Kidney (tissue), 22 donors: ENCODE results near the gene HTATIP2. TPM values are rescaled to one million over a fixed set of nuclear protein-coding genes. Genes with fewer than 3 reads are reported as not detected.

Experiments used
- DNase-seq, 5 donors: peaks; one replicate each; pipeline ENCODE4 v3.0.0-alpha.2; 2013 to 2020
- FAIRE-seq: peaks from 2 replicates; lab custom pipeline; 2012; peaks lifted over from hg19 to GRCh38; lab: Jason Lieb, UNC
- H3K27ac ChIP-seq, 2 donors: one replicate each; pipeline ENCODE4 v1.7.0; 2013; ENCODE audit warnings: low read depth in 2 of 2, low read length in 2 of 2, inconsistent platforms in 1 of 2
- H3K27me3 ChIP-seq: one replicate; pipeline ENCODE4 v1.7.1; 2013; ENCODE audit warnings: low read length, inconsistent platforms; ENCODE audit not compliant: control insufficient read depth, insufficient read depth
- H3K36me3 ChIP-seq, 3 donors: one replicate each; pipeline versions ENCODE4 v1.7.0 to v1.7.1; 2013; ENCODE audit warnings: low read length in 3 of 3, control low read depth in 1 of 3, inconsistent platforms in 1 of 3; ENCODE audit not compliant: insufficient read depth in 3 of 3, control insufficient read depth in 2 of 3
- H3K4me1 ChIP-seq, 3 donors: one replicate each; pipeline versions ENCODE4 v1.7.0 to v1.7.1; 2013; ENCODE audit warnings: low read length in 3 of 3, inconsistent platforms in 1 of 3, low read depth in 1 of 3; ENCODE audit not compliant: control insufficient read depth in 2 of 3, insufficient read depth in 2 of 3
- H3K4me3 ChIP-seq, 3 donors: one replicate each; pipeline versions ENCODE4 v1.7.0 to v1.8.1; 2013; ENCODE audit warnings: low read length in 3 of 3, control low read depth in 1 of 3, inconsistent platforms in 1 of 3
- H3K9ac ChIP-seq, 3 donors: one replicate each; pipeline versions ENCODE4 v1.7.0 to v1.7.1; 2013; ENCODE audit warnings: low read length in 3 of 3, control low read depth in 1 of 3, inconsistent platforms in 1 of 3
- H3K9me3 ChIP-seq, 3 donors: one replicate each; pipeline versions ENCODE4 v1.7.0 to v1.7.1; 2013; ENCODE audit warnings: low read length in 3 of 3, control low read depth in 1 of 3, inconsistent platforms in 1 of 3; ENCODE audit not compliant: control insufficient read depth in 2 of 3, insufficient read depth in 1 of 3
- intact Hi-C: fragments of 100-400 bp; cut with DNase I; formaldehyde crosslinking; loops from one replicate; pipeline ENCODE4 v1.11.1; 2022
- long read RNA-seq, 10 donors: library from polyadenylated mRNA in 1 of 10; unstranded in 1 of 10; transcript quantifications; one replicate each; pipeline ENCODE4 v2.0.0 and lab custom pipeline, GENCODE V29; 2021 to 2026
- polyA plus RNA-seq: library from polyadenylated mRNA; stranded (reverse); fragments of 350-450 nt; fragmentation: Illumina TruSeq; extraction: RNeasy Lipid Tissue Mini Kit (QIAGEN cat#74804); gene quantifications from one replicate; pipeline ENCODE4 v1.2.3, GENCODE V29; 2014; ENCODE audit warnings: low read depth, low replicate concordance; ENCODE audit not compliant: insufficient read depth
- total RNA-seq: library from RNA; stranded (reverse); fragmentation: NEBNext Ultra II Directional; extraction: Animal tissue kit (Norgen Biotek cat#: 25700); gene quantifications from one replicate; pipeline ENCODE4 v1.2.1, GENCODE V29; 2021
- TF ChIP-seq, protein P1 (sequence below): IDR thresholded peaks from 3 replicates; pipeline ENCODE4 v1.5.1; 2012; ENCODE audit warnings: mild to moderate bottlenecking, moderate library complexity, borderline replicate concordance; ENCODE audit not compliant: insufficient read depth; ENCODE audit errors: extremely low read depth
- donor health status: control.
- donor health status: control.
- donor health status: control.
- donor health status: control.
- donor health status: control.
- donor health status: DM: yes; HTN: yes; CAD: no.
- donor health status: Normal renal cell carcinoma (clear cell type).

Gene HTATIP2
- 37.5 TPM for total RNA-seq
- polyA plus RNA-seq, result 57.8 TPM
- long read RNA-seq, donor 1, partial matches to known transcripts, result 0 of 6 reads
- long read RNA-seq, donor 1, other reads (novel, unspliced or antisense), result 0 of 6 reads
- long read RNA-seq, donor 2, partial matches to known transcripts, result 0 of 4 reads
- long read RNA-seq, donor 2, other reads (novel, unspliced or antisense), result 0 of 4 reads
- long read RNA-seq, donor 3, partial matches to known transcripts, result 0 of 2 reads
- long read RNA-seq, donor 3, other reads (novel, unspliced or antisense), result 0 of 2 reads
- long read RNA-seq, donor 4, partial matches to known transcripts, result 0 of 2 reads
- long read RNA-seq, donor 4, other reads (novel, unspliced or antisense), result 0 of 2 reads
- long read RNA-seq, donor 5, result 0 reads
- long read RNA-seq, donor 6, result 0 reads
- long read RNA-seq, donor 7, transcript HTATIP2-201 (6 exons, 1,477 nt), result major isoform, 25 of 45 reads
- long read RNA-seq, donor 7, transcript HTATIP2-202 (6 exons, 886 nt), result minor isoform, 8 of 45 reads
- long read RNA-seq, donor 7, partial matches to known transcripts, result 0 of 45 reads
- long read RNA-seq, donor 7, other reads (novel, unspliced or antisense), result 6 of 45 reads
- long read RNA-seq, donor 8, partial matches to known transcripts, result 0 of 1 reads
- long read RNA-seq, donor 8, other reads (novel, unspliced or antisense), result 0 of 1 reads
- long read RNA-seq, donor 9, partial matches to known transcripts, result 0 of 1 reads
- long read RNA-seq, donor 9, other reads (novel, unspliced or antisense), result 0 of 1 reads
- long read RNA-seq, donor 10, partial matches to known transcripts, result 0 of 2 reads
- long read RNA-seq, donor 10, other reads (novel, unspliced or antisense), result 0 of 2 reads

GRCh38 chr11:20363500-20364340 lies at the start of gene HTATIP2:
TSS of gene HTATIP2 (plus strand) at chr11:20363714. CDS start at chr11:20364238, 524 bp downstream.
- Histone ChIP-seq H3K27me3 (no peaks in the 10 kb centered on the region), H3K9ac (peak within 1 kb of the TSS in 2 of 3 donors; percentile 54 to 67), H3K4me1 (peaks cover 0 to 13% (median 4%) of the 10 kb centered on the region in 3 donors), H3K36me3 (no peaks in the 10 kb centered on the region), H3K4me3 (peak within 1 kb of the TSS; percentile 42 to 79 (median 73)), H3K27ac (peak within 1 kb of the TSS; percentile 18 to 81), H3K9me3 (no peaks in the 10 kb centered on the region)
- TF ChIP-seq, protein P1, sequence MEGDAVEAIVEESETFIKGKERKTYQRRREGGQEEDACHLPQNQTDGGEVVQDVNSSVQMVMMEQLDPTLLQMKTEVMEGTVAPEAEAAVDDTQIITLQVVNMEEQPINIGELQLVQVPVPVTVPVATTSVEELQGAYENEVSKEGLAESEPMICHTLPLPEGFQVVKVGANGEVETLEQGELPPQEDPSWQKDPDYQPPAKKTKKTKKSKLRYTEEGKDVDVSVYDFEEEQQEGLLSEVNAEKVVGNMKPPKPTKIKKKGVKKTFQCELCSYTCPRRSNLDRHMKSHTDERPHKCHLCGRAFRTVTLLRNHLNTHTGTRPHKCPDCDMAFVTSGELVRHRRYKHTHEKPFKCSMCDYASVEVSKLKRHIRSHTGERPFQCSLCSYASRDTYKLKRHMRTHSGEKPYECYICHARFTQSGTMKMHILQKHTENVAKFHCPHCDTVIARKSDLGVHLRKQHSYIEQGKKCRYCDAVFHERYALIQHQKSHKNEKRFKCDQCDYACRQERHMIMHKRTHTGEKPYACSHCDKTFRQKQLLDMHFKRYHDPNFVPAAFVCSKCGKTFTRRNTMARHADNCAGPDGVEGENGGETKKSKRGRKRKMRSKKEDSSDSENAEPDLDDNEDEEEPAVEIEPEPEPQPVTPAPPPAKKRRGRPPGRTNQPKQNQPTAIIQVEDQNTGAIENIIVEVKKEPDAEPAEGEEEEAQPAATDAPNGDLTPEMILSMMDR, result no peak
- FAIRE-seq, result no peak
- DNase-seq, result peak; percentile 28 to 91 (median 44)
- intact Hi-C loops, result no loop called here

DNA sequence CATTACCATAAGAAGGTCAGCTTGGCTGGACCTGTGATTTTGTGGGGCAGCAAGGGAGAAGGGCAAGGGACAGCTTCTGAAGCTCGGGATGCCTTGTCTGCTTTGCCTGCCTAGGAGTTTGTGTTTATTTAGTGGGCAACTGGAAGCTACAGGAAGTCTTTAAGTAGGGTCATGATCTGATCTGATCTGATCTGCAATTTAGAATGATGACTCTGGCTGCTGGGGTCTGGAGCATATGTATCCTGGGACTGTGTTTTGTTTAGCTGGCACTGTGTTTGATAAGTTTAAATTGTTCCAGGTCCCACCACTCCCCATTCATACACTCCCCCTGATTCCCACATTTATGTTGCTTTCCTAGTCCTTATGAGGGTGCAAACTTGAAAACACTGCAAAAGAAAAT lies 47.7 kb upstream of the HTATIP2 start:
- Histone ChIP-seq H3K9ac (no peak overlapping the region), H3K27ac (no peak overlapping the region), H3K4me1 (no peaks in the 10 kb centered on the region), H3K27me3 (no peaks in the 10 kb centered on the region), H3K36me3 (no peaks in the 10 kb centered on the region), H3K9me3 (no peaks in the 10 kb centered on the region), H3K4me3 (no peak overlapping the region)
- TF ChIP-seq, protein P1, result no peak
- FAIRE-seq (no peak), DNase-seq (no peak)
- intact Hi-C loops, result no loop called here

DNA sequence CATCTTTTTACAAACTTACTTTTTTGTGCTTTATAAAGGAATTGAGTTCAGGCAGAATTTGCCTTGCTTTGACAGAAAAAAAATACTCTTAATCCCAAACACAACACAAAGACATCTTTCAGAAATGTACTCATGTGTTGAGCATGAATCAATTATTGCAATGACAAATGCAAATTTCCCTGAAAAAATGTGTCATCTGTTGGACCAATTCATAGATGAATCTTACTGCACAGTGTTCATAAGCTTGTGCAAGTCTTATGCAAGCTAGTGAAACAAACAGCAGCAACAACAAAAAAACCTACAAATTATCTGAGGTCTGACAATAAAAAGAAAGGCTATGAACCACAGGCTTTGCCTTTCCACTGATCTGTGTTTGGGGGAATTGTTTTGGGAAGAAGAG lies 42.3 kb upstream of the HTATIP2 start:
- intact Hi-C loops, result no loop called here
- no peak overlapping the region for H3K4me3 ChIP-seq
- FAIRE-seq (no peak), DNase-seq (no peak)
- H3K9ac ChIP-seq, result no peak overlapping the region
- no peaks in the 10 kb centered on the region for H3K9me3 ChIP-seq
- H3K4me1 ChIP-seq, result no peaks in the 10 kb centered on the region
- TF ChIP-seq, protein P1, result no peak
- H3K27me3 ChIP-seq, result no peaks in the 10 kb centered on the region
- H3K36me3 ChIP-seq, result no peaks in the 10 kb centered on the region
- no peak overlapping the region for H3K27ac ChIP-seq
